Smooth muscle cell (in vitro differentiated cells): ENCODE data around the gene TCF25. TPM values are rescaled to one million over a fixed set of nuclear protein-coding genes. Genes with fewer than 3 reads are reported as not detected.

Experiments used
- DNase-seq: peaks from one replicate; lab custom pipeline; 2025; ENCODE audit not compliant: unreplicated experiment; lab: John Stamatoyannopoulos, UW
- H2AFZ ChIP-seq: fragments of 200-600 bp; sonication (generic); 2 replicates; pipeline ENCODE4 v1.6.0; 2016; ENCODE audit warnings: antibody characterized with exemption, low read depth, mild to moderate bottlenecking
- H3F3A ChIP-seq: fragments of 200-600 bp; sonication (generic); 2 replicates; pipeline ENCODE4 v1.6.0; 2017; ENCODE audit warnings: antibody characterized with exemption, low read depth
- H3K27ac ChIP-seq: fragments of 200-600 bp; sonication (generic); 2 replicates; pipeline ENCODE4 v1.5.1; 2016; ENCODE audit warnings: low read depth, mild to moderate bottlenecking
- H3K27me3 ChIP-seq: fragments of 200-600 bp; sonication (generic); 2 replicates; pipeline ENCODE4 v1.6.1; 2016; ENCODE audit warnings: low read depth, mild to moderate bottlenecking
- H3K36me3 ChIP-seq: fragments of 200-600 bp; sonication (generic); 2 replicates; pipeline ENCODE4 v1.5.1; 2016; ENCODE audit warnings: low read depth
- H3K4me1 ChIP-seq: fragments of 200-600 bp; sonication (generic); 2 replicates; pipeline ENCODE4 v1.5.1; 2016; ENCODE audit warnings: low read depth
- H3K4me2 ChIP-seq: fragments of 200-600 bp; sonication (generic); 2 replicates; pipeline ENCODE4 v1.6.0; 2016; ENCODE audit warnings: mild to moderate bottlenecking
- H3K4me3 ChIP-seq: fragments of 200-600 bp; sonication (generic); 2 replicates; pipeline ENCODE4 v1.5.1; 2016; ENCODE audit warnings: mild to moderate bottlenecking
- H3K79me2 ChIP-seq: fragments of 200-600 bp; sonication (generic); 2 replicates; pipeline ENCODE4 v1.6.0; 2016; ENCODE audit warnings: low read depth, mild to moderate bottlenecking
- H3K9ac ChIP-seq: fragments of 200-600 bp; sonication (generic); 2 replicates; pipeline ENCODE4 v1.6.0; 2016; ENCODE audit warnings: low read depth
- H3K9me3 ChIP-seq: fragments of 200-600 bp; sonication (generic); replicated peaks from 2 replicates; pipeline ENCODE4 v1.5.1; 2016; ENCODE audit warnings: low read depth
- H4K20me1 ChIP-seq: fragments of 200-600 bp; sonication (generic); 2 replicates; pipeline ENCODE4 v1.6.0; 2016; ENCODE audit warnings: low read depth
- WGBS: methylation state at CpG from one replicate; pipeline ENCODE4 v1.1.7; 2016; ENCODE audit warnings: low lambda C conversion rate; 5-methylcytosine and 5-hydroxymethylcytosine counted together
- polyA plus RNA-seq: library from polyadenylated mRNA; unstranded; fragments of >200 nt; fragmentation: Nextera tagmentation; extraction: Ambion mirVana; gene quantifications from 2 replicates; pipeline ENCODE4 v1.2.1, GENCODE V29; 2016
- total RNA-seq: library from RNA; depleted of rRNA; stranded (reverse); fragments of >200 nt; gene quantifications from 2 replicates; pipeline ENCODE4 v1.2.3, GENCODE V29; 2014
- TF ChIP-seq, protein P1 (sequence below): fragments of 200-600 bp; sonication (generic); IDR thresholded peaks from 2 replicates; pipeline ENCODE4 v1.5.1; 2017; ENCODE audit warnings: borderline replicate concordance, mild to moderate bottlenecking, antibody characterized with exemption; ENCODE audit not compliant: insufficient read depth, poor library complexity, severe bottlenecking

Gene TCF25
- total and polyA plus RNA-seq, 2 experiments from 2014 or later: 99.8 to 174 TPM

DNA sequence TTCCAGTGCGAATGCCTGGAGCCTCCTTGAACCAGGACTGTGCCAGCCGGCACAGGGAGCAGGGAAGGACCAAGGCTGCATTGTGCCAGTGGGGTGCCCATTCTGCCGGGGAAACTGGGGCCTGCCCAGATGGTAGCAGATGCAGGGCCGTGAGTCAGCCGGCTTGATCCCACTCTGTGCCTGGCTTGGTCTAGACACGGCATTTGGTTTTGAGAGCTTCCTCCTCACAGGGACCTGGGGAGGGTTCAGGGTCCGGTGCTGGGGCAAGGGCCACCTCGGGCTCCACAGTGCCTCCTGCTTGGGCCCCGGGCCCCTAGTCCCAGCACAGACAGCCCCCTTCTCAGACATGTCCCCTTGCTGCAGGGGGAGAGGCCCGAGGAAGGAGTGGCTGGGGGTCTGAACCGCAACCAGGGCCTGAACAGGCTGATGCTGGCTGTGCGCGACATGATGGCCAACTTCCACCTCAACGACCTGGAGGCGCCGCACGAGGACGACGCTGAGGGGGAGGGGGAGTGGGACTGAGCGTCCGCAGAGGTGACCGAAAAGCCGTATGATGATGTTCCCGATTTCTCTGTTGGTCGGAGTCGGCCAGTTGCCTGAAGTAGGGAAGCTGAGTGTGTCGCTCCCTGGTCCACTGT is 37.4 kb downstream of the TCF25 start:
- H3K79me2 ChIP-seq: no peaks in the 10 kb centered on the region
- no peaks in the 10 kb centered on the region for H3K27me3 ChIP-seq
- no peak overlapping the region for H3K4me3 ChIP-seq
- 96% methylated on average over 24 of the region's 27 CpGs for WGBS
- no peak overlapping the region for H3K4me2 ChIP-seq
- DNase-seq: no peak
- H3K36me3 ChIP-seq: no peaks in the 10 kb centered on the region
- H4K20me1 ChIP-seq: peaks cover 5% of the 10 kb centered on the region
- no peaks in the 10 kb centered on the region for H3F3A ChIP-seq
- TF ChIP-seq, protein P1, sequence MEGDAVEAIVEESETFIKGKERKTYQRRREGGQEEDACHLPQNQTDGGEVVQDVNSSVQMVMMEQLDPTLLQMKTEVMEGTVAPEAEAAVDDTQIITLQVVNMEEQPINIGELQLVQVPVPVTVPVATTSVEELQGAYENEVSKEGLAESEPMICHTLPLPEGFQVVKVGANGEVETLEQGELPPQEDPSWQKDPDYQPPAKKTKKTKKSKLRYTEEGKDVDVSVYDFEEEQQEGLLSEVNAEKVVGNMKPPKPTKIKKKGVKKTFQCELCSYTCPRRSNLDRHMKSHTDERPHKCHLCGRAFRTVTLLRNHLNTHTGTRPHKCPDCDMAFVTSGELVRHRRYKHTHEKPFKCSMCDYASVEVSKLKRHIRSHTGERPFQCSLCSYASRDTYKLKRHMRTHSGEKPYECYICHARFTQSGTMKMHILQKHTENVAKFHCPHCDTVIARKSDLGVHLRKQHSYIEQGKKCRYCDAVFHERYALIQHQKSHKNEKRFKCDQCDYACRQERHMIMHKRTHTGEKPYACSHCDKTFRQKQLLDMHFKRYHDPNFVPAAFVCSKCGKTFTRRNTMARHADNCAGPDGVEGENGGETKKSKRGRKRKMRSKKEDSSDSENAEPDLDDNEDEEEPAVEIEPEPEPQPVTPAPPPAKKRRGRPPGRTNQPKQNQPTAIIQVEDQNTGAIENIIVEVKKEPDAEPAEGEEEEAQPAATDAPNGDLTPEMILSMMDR: no peak
- H3K4me1 ChIP-seq: no peaks in the 10 kb centered on the region
- H3K9me3 ChIP-seq: no peaks in the 10 kb centered on the region
- no peak overlapping the region for H3K9ac ChIP-seq
- H3K27ac ChIP-seq: no peak overlapping the region
- H2AFZ ChIP-seq: no peak overlapping the region

DNA sequence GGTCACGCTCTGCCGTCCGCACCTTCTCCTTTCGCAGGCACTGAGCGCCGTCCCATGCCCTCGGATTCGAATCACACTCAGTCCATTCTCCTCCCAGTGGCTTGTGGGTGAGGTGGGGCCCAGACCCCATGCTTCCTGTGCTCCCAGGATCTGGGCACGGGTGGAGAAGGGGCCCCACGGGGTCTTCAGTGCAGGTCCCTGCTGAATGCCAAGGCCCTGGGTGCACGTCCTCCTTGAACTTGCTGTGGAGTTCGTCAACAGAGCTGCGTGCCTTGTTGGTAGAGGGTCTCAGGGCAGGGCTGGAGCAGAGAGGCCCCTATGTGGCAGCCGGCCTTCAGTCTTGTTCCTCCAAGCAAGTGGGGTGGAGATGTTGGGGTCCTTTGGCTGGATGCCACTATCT is 38.0 kb downstream of the TCF25 start:
- Histone ChIP-seq H3K27ac (no peak overlapping the region), H3K4me1 (no peaks in the 10 kb centered on the region), H3K27me3 (no peaks in the 10 kb centered on the region), H3F3A (no peaks in the 10 kb centered on the region), H3K79me2 (no peaks in the 10 kb centered on the region), H3K9ac (no peak overlapping the region), H4K20me1 (peaks cover 5% of the 10 kb centered on the region), H3K4me3 (no peak overlapping the region), H2AFZ (no peak overlapping the region), H3K9me3 (no peaks in the 10 kb centered on the region), H3K36me3 (no peaks in the 10 kb centered on the region), H3K4me2 (no peak overlapping the region)
- TF ChIP-seq, protein P1: no peak
- 98% methylated on average over 14 of the region's 14 CpGs for WGBS
- DNase-seq: no peak

DNA sequence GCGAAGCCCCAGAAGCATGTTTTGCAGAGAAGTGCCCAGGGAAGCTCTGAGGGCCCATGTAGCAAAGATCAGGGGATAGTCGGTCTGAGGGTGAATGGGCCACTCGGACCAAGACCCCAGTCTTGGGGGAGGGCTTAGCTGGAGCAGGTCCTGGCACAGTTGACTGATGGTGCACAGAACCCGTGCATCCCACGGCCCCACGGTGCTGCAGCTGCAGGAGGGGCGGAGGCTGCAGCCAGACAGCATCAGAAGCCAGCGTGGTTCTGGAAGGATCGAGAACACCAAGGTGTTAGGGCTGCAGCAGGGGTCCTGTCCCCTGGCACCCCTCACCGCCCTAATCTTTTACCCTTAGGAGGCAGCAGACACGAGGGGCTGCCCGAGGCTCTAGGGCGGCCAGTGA is 38.8 kb downstream of the TCF25 start:
- 98% methylated on average over 13 of the region's 13 CpGs for WGBS
- TF ChIP-seq, protein P1: no peak
- H3K36me3 ChIP-seq: no peaks in the 10 kb centered on the region

DNA sequence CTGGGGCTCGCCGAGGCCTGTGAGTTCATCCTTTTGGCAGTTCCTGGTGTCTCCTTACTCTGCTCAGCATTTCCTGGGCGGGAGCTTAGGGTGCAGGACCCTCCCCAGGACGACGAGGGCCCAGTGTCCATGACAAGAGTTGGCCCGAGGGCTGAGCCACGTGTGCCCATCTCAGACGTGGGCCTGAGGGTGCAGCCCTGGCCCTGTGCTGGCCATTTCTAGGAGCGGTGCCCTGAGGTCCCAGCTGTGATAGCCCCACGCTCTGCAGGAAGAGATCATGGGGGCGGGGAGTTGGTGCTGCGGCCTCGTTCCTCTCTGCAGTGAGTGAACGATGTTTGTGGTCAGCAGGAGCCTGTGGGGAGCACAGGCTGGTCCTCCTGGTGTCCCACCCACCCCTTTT is 39.2 kb downstream of the TCF25 start:
- no peaks in the 10 kb centered on the region for H3K79me2 ChIP-seq
- peaks cover 4% of the 10 kb centered on the region for H3K4me1 ChIP-seq
- H3K27me3 ChIP-seq: no peaks in the 10 kb centered on the region
- no peak overlapping the region for H3K4me2 ChIP-seq
- H3K9me3 ChIP-seq: no peaks in the 10 kb centered on the region
- WGBS: 90% methylated on average over 14 of the region's 14 CpGs
- no peak overlapping the region for H3K9ac ChIP-seq
- TF ChIP-seq, protein P1: no peak
- no peak overlapping the region for H3K27ac ChIP-seq
- no peaks in the 10 kb centered on the region for H3K36me3 ChIP-seq
- peaks cover 2% of the 10 kb centered on the region for H3F3A ChIP-seq
- H2AFZ ChIP-seq: no peak overlapping the region
- H3K4me3 ChIP-seq: no peak overlapping the region
- no peak for DNase-seq
- H4K20me1 ChIP-seq: peaks cover 5% of the 10 kb centered on the region

More for the DNA sequence above, 38.8 kb downstream of the TCF25 start:
- Histone ChIP-seq H4K20me1 (peaks cover 5% of the 10 kb centered on the region), H2AFZ (no peak overlapping the region), H3K4me2 (no peak overlapping the region), H3K4me3 (no peak overlapping the region), H3F3A (no peaks in the 10 kb centered on the region), H3K4me1 (no peaks in the 10 kb centered on the region), H3K9ac (no peak overlapping the region), H3K79me2 (no peaks in the 10 kb centered on the region), H3K9me3 (no peaks in the 10 kb centered on the region), H3K27me3 (no peaks in the 10 kb centered on the region), H3K27ac (no peak overlapping the region)
- no peak for DNase-seq
